Lower leg skin (tissue), 4 donors: ENCODE results near the gene SLC6A12. TPM values are rescaled to one million over a fixed set of nuclear protein-coding genes. Genes with fewer than 3 reads are reported as not detected.

ENCODE experiments used
- DNase-seq, 2 donors: peaks; one replicate each; pipeline ENCODE4 v3.0.0-alpha.2; 2019; ENCODE audit warnings: low spot score in 2 of 2
- H3K4me3 ChIP-seq: fragments of 200-600 bp; sonication (generic); 2 replicates; pipeline ENCODE4 v1.5.1; 2017; ENCODE audit warnings: mild to moderate bottlenecking, low read depth; ENCODE audit not compliant: poor library complexity, severe bottlenecking
- POLR2A ChIP-seq, 2 donors: fragments of 450-650 bp; IDR thresholded peaks; one replicate each; pipeline ENCODE4 v1.6.1; 2016 to 2017; ENCODE audit warnings: antibody characterized with exemption in 2 of 2, mild to moderate bottlenecking in 1 of 2, moderate library complexity in 1 of 2
- WGBS, 2 donors: methylation state at CpG; one replicate each; pipeline ENCODE4 v1.1.5; 2018; 5-methylcytosine and 5-hydroxymethylcytosine counted together
- intact Hi-C: fragments of 100-400 bp; cut with DNase I; formaldehyde crosslinking; loops from one replicate; pipeline ENCODE4 v1.15.0; 2023; ENCODE audit warnings: low total_unique reads
- total RNA-seq, 4 donors: library from RNA; depleted of rRNA; stranded (reverse); fragments of >200 nt; gene quantifications; one replicate each; pipeline ENCODE4 v1.1.0, GENCODE V29; 2016
- TF ChIP-seq, protein P1 (sequence below), 3 donors: fragments of 450-650 bp; IDR thresholded peaks; one replicate each; pipeline ENCODE4 v1.5.1; 2016; ENCODE audit warnings: antibody characterized with exemption in 3 of 3, mild to moderate bottlenecking in 3 of 3, moderate library complexity in 2 of 3

Gene SLC6A12
- total RNA-seq, 4 donors from 2014 or later: 0.30 to 0.74 (median 0.71) TPM; not detected in 1

GRCh38 chr12:186006-186625, 27.8 kb downstream of the SLC6A12 start:
- TF ChIP-seq, protein P1, sequence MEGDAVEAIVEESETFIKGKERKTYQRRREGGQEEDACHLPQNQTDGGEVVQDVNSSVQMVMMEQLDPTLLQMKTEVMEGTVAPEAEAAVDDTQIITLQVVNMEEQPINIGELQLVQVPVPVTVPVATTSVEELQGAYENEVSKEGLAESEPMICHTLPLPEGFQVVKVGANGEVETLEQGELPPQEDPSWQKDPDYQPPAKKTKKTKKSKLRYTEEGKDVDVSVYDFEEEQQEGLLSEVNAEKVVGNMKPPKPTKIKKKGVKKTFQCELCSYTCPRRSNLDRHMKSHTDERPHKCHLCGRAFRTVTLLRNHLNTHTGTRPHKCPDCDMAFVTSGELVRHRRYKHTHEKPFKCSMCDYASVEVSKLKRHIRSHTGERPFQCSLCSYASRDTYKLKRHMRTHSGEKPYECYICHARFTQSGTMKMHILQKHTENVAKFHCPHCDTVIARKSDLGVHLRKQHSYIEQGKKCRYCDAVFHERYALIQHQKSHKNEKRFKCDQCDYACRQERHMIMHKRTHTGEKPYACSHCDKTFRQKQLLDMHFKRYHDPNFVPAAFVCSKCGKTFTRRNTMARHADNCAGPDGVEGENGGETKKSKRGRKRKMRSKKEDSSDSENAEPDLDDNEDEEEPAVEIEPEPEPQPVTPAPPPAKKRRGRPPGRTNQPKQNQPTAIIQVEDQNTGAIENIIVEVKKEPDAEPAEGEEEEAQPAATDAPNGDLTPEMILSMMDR (IDR thresholded peaks at IDR 0.05): no peak
- no peak for TF ChIP-seq POLR2A (IDR thresholded peaks at IDR 0.05)
- DNase-seq: no peak
- WGBS, 2 donors: 73 to 75% methylated on average over 11 of the region's 11 CpGs
- intact Hi-C loops: no loop called here
- H3K4me3 ChIP-seq: no peak overlapping the region

GRCh38 chr12:185576-185955, 28.4 kb downstream of the SLC6A12 start:
- intact Hi-C loops: no loop called here
- WGBS, 2 donors: 53 to 62% methylated on average over 8 of the region's 8 CpGs
- DNase-seq: no peak
- H3K4me3 ChIP-seq: no peak overlapping the region
- no peak for TF ChIP-seq POLR2A (IDR thresholded peaks at IDR 0.05)
- TF ChIP-seq, protein P1 (IDR thresholded peaks at IDR 0.05): no peak

DNA sequence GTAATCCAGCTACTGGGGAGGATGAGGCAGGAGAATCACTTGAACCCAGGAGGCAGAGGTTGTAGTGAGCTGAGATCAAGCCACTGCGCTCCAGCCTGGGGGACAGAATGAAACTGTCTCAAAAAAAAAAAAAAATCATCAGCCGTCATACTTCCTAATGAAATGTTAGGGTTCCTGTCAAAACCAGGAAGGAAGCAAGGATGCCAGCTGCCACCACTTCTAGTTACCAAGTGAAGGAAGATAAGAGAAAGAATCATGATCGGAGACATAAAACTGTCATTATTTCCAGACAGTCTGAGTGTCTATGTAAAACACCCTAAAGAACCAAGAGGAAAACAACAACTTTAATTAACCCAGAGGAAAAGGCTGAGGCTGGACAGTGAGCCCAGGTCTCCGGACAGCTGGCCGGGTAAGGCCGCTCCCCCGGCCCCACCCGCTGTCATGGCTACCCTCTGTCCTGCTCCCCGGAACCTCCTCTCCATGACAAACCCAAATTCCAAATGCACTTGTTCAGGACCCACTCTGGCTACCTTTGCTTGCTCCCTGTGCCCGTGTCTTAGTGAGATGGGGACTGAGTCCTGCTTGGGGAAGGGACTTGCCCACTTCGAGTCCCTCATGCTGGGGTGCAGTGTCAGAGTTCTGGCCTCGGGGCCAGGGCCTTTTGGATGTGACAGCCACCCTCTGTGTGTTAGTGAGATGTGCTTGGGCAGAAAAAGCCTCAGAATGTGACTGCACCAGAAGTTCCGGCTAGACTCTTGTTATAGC, 29.0 kb downstream of the SLC6A12 start:
- WGBS, 2 donors: 69 to 75% methylated on average over 13 of the region's 13 CpGs
- DNase-seq: no peak
- intact Hi-C loops: no loop called here
- H3K4me3 ChIP-seq: no peak overlapping the region
- no peak for TF ChIP-seq POLR2A (IDR thresholded peaks at IDR 0.05)
- TF ChIP-seq, protein P1 (IDR thresholded peaks at IDR 0.05): no peak

GRCh38 chr12:182381-182892, 31.5 kb downstream of the SLC6A12 start:
- intact Hi-C loops: no loop called here
- WGBS, 2 donors: 49 to 56% methylated on average over 3 to 7 of the region's 10 CpGs
- TF ChIP-seq, protein P1 (IDR thresholded peaks at IDR 0.05): no peak
- no peak for TF ChIP-seq POLR2A (IDR thresholded peaks at IDR 0.05)
- no peak for DNase-seq
- no peak overlapping the region for H3K4me3 ChIP-seq

- H3K4me3 ChIP-seq: no peak overlapping the region
- TF ChIP-seq, protein P1 (IDR thresholded peaks at IDR 0.05): no peak
- no peak for TF ChIP-seq POLR2A (IDR thresholded peaks at IDR 0.05)
Measured at GRCh38 chr12:181921-182320, 32.0 kb downstream of the SLC6A12 start.

More at GRCh38 chr12:181921-182320, 32.0 kb downstream of the SLC6A12 start:
- DNase-seq: no peak
- 77 to 87% methylated on average over 17 of the region's 17 CpGs for WGBS, 2 donors
- intact Hi-C loops: no loop called here
